Measurements from ENCODE around the gene CD82. TPM values are rescaled to one million over a fixed set of nuclear protein-coding genes. Genes with fewer than 3 reads are reported as not detected.

CD82 gene

Small RNAs within 50 kb of the gene (small RNA-seq; reads per million reads assigned to genes)
- gene AC104010.1 (ENCODE audit: low read depth), result not detected
